Measurements from ENCODE around the gene TIAM1.

TIAM1 gene

DNA sequence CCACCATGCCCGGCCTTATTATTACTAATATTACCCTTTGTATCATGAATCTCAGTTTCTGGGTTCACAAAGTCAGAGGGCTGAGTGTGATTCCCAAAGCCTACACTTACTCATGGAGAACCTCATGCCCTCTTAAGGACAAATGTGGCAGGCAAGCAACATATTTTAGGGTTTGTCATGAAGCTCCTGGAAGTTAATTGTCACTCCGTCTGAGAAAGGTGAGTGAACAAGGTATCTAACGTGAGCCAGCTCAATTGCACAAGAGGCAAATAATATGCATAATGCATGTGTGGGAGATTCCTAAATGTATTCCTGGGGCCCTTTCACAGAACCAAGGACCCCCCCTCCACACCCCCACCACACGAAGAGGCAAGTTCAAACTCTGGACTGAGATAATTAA lies 10.1 kb upstream of the TIAM1 start:
- H3K4me3 ChIP-seq (ENCODE audit: low read depth in 1 of 2, low read length in 2 of 2), result no peak overlapping the region
- H3K27me3 ChIP-seq (ENCODE audit: control insufficient read depth in 1 of 2, insufficient read depth in 2 of 2, low read length in 2 of 2), result no peaks in the 10 kb centered on the region
- no peaks in the 10 kb centered on the region for H3K4me1 ChIP-seq (ENCODE audit: control insufficient read depth in 1 of 2, insufficient read depth in 2 of 2, low read length in 2 of 2)
- H3K36me3 ChIP-seq (ENCODE audit: control insufficient read depth in 1 of 2, insufficient read depth in 2 of 2, low read length in 2 of 2), result no peaks in the 10 kb centered on the region
- no peak overlapping the region for H3K9ac ChIP-seq (ENCODE audit: low read depth in 1 of 2, low read length in 2 of 2)
- no peaks in the 10 kb centered on the region for H3K9me3 ChIP-seq (ENCODE audit: control insufficient read depth in 1 of 2, low read length in 2 of 2)
- H3K27ac ChIP-seq (ENCODE audit: low read depth, low read length), result no peak overlapping the region

DNA sequence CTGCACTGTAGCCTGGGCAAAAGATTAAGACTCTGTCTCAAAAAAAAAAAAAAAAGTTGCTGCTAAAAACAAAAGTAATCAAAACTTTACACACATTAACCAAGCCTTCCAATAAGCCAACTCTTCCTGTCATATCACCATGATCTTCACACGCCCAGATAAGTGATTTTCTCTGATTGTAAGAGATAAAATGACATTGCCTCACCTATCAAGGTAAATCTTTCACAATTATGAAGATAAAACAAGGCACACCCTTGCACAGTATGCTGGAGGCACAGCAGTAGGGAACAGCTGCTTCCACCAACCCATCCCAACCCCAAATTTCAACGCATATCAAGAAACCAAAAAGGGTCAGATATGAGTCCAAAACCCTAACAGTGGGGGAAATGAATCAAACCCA lies 8.8 kb upstream of the TIAM1 start:
- no peaks in the 10 kb centered on the region for H3K36me3 ChIP-seq (ENCODE audit: control insufficient read depth in 1 of 2, insufficient read depth in 2 of 2, low read length in 2 of 2)
- no peaks in the 10 kb centered on the region for H3K4me1 ChIP-seq (ENCODE audit: control insufficient read depth in 1 of 2, insufficient read depth in 2 of 2, low read length in 2 of 2)
- no peaks in the 10 kb centered on the region for H3K27me3 ChIP-seq (ENCODE audit: control insufficient read depth in 1 of 2, insufficient read depth in 2 of 2, low read length in 2 of 2)
- H3K4me3 ChIP-seq (ENCODE audit: low read depth in 1 of 2, low read length in 2 of 2), result no peak overlapping the region
- no peak overlapping the region for H3K9ac ChIP-seq (ENCODE audit: low read depth in 1 of 2, low read length in 2 of 2)
- H3K27ac ChIP-seq (ENCODE audit: low read depth, low read length), result no peak overlapping the region
- H3K9me3 ChIP-seq (ENCODE audit: control insufficient read depth in 1 of 2, low read length in 2 of 2), result no peaks in the 10 kb centered on the region

DNA sequence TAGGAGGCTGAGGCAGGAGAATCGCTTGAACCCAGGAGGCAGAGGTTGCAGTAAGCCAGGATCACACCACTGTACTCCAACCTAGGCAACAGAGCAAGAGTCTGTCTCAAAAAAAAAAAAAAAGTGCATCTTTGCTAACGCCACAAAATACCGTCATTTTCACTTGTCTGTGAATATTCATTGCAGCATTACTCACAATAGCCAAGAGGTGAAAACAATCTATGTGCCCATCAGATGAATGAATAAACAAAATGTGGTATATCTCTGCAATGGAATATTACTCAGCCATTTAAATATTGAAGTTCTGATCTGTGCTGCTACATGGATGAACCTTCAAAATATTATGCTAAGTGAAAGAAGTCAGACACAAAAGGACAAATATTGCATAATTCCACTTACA lies 7.9 kb upstream of the TIAM1 start:
- no peaks in the 10 kb centered on the region for H3K4me1 ChIP-seq (ENCODE audit: control insufficient read depth in 1 of 2, insufficient read depth in 2 of 2, low read length in 2 of 2)

DNA sequence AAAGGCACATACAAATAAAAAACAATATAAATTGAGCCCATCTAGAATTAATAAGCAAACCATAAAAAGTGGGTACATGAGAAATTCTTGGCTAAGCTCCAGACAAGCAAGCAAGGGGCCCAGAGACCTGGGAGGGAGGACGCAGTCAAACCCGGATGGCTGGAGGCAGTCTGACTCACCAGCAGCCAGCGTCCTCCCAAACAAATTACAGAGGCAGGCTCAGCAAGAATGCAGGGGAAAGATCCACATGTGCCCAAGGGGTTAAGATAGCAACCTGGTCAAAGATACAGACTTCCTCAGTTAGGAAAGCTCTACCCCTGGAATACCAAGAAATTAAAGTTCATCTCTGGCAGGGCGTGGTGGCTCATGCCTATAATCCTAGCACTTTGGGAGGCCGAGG lies 7.4 kb upstream of the TIAM1 start:
- Histone ChIP-seq H3K27ac (ENCODE audit: low read depth, low read length) (no peak overlapping the region), H3K4me1 (ENCODE audit: control insufficient read depth in 1 of 2, insufficient read depth in 2 of 2, low read length in 2 of 2) (no peaks in the 10 kb centered on the region), H3K9ac (ENCODE audit: low read depth in 1 of 2, low read length in 2 of 2) (no peak overlapping the region), H3K27me3 (ENCODE audit: control insufficient read depth in 1 of 2, insufficient read depth in 2 of 2, low read length in 2 of 2) (no peaks in the 10 kb centered on the region), H3K4me3 (ENCODE audit: low read depth in 1 of 2, low read length in 2 of 2) (no peak overlapping the region), H3K9me3 (ENCODE audit: control insufficient read depth in 1 of 2, low read length in 2 of 2) (no peaks in the 10 kb centered on the region), H3K36me3 (ENCODE audit: control insufficient read depth in 1 of 2, insufficient read depth in 2 of 2, low read length in 2 of 2) (no peaks in the 10 kb centered on the region)

More for the DNA sequence above, 7.9 kb upstream of the TIAM1 start:
- no peaks in the 10 kb centered on the region for H3K36me3 ChIP-seq (ENCODE audit: control insufficient read depth in 1 of 2, insufficient read depth in 2 of 2, low read length in 2 of 2)
- no peak overlapping the region for H3K4me3 ChIP-seq (ENCODE audit: low read depth in 1 of 2, low read length in 2 of 2)
- no peaks in the 10 kb centered on the region for H3K27me3 ChIP-seq (ENCODE audit: control insufficient read depth in 1 of 2, insufficient read depth in 2 of 2, low read length in 2 of 2)
- H3K9me3 ChIP-seq (ENCODE audit: control insufficient read depth in 1 of 2, low read length in 2 of 2), result no peaks in the 10 kb centered on the region
- H3K27ac ChIP-seq (ENCODE audit: low read depth, low read length), result no peak overlapping the region
- H3K9ac ChIP-seq (ENCODE audit: low read depth in 1 of 2, low read length in 2 of 2), result no peak overlapping the region

DNA sequence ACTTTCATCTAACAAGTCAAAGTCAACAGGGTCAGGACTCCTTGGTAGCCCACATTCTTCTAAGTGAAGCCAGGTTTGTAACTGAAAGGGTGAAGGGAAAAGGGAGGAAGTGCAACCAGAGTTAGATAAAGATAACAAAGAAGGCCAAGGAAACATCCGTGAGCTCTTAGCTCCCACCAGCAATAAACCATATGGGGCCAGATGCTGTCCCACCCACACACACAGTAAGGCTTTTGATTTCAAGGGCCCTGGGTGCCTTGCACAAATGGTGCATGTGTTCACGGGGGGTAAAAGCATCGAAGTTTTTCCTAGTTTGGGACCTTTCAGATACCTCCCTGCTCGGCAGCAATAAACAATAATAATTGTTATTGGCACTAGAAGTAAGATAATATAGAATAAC lies 5.1 kb upstream of the TIAM1 start:
- no peak overlapping the region for H3K9ac ChIP-seq (ENCODE audit: low read depth in 1 of 2, low read length in 2 of 2)
- H3K36me3 ChIP-seq (ENCODE audit: control insufficient read depth in 1 of 2, insufficient read depth in 2 of 2, low read length in 2 of 2), result no peaks in the 10 kb centered on the region
- no peak overlapping the region for H3K4me3 ChIP-seq (ENCODE audit: low read depth in 1 of 2, low read length in 2 of 2)
- H3K27me3 ChIP-seq (ENCODE audit: control insufficient read depth in 1 of 2, insufficient read depth in 2 of 2, low read length in 2 of 2), result peaks cover under 1 to 7% of the 10 kb centered on the region in 2 donors
- no peaks in the 10 kb centered on the region for H3K9me3 ChIP-seq (ENCODE audit: control insufficient read depth in 1 of 2, low read length in 2 of 2)
- H3K4me1 ChIP-seq (ENCODE audit: control insufficient read depth in 1 of 2, insufficient read depth in 2 of 2, low read length in 2 of 2), result no peaks in the 10 kb centered on the region
- no peak overlapping the region for H3K27ac ChIP-seq (ENCODE audit: low read depth, low read length)

DNA sequence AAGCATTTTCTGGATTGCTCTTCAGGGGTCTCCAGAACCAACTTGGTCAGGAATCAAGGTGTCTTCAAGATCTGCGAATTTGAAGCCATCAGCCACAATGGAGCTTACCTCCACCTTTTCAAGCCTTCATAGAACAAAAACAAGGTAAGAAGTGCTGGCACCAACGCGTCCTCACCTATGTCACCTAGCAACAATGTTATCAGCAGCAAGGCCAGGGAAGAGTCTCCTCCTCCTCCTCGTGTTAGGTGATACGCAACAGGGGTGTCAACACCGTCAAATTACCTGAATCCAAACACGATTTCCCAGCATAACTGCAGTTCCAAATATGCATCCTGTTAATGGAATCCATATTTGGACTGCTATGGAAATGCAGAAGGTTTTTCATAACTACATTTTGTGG lies 4.1 kb upstream of the TIAM1 start:
- Histone ChIP-seq H3K4me3 (ENCODE audit: low read depth in 1 of 2, low read length in 2 of 2) (no peak overlapping the region), H3K27ac (ENCODE audit: low read depth, low read length) (no peak overlapping the region), H3K9ac (ENCODE audit: low read depth in 1 of 2, low read length in 2 of 2) (no peak overlapping the region), H3K36me3 (ENCODE audit: control insufficient read depth in 1 of 2, insufficient read depth in 2 of 2, low read length in 2 of 2) (no peaks in the 10 kb centered on the region), H3K4me1 (ENCODE audit: control insufficient read depth in 1 of 2, insufficient read depth in 2 of 2, low read length in 2 of 2) (no peaks in the 10 kb centered on the region), H3K9me3 (ENCODE audit: control insufficient read depth in 1 of 2, low read length in 2 of 2) (no peaks in the 10 kb centered on the region), H3K27me3 (ENCODE audit: control insufficient read depth in 1 of 2, insufficient read depth in 2 of 2, low read length in 2 of 2) (peaks cover 8 to 13% of the 10 kb centered on the region in 2 donors)

DNA sequence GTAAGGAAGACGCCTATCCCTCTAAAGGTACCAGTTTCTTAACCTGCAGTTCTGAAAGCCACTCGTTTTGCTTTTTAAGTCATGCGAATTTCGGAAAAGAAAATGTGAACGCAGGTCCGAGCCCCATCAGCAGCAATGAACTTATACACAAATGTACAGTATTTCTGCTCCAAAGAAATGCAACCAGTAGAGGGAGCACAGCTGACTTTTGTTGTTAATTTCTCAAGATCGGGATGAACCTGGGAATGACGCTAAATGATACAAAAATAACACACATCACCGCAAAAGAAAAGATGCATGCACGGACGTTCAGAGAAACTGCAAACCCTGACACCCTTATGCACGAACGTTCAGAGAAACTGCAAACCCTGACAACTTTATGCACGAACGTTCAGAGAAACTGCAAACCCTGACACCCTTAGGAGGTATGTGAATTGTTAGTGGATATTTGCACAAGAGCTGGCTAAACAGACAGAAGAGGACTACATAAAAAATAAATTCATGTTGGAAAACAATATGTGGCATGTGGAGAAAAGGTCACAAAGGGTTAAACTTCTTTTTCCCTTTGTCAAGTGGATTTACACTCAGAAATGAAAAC lies 3.5 kb upstream of the TIAM1 start:
- H3K9ac ChIP-seq (ENCODE audit: low read depth in 1 of 2, low read length in 2 of 2), result no peak overlapping the region
- H3K9me3 ChIP-seq (ENCODE audit: control insufficient read depth in 1 of 2, low read length in 2 of 2), result no peaks in the 10 kb centered on the region
- H3K27me3 ChIP-seq (ENCODE audit: control insufficient read depth in 1 of 2, insufficient read depth in 2 of 2, low read length in 2 of 2), result peaks cover 8 to 19% of the 10 kb centered on the region in 2 donors
- H3K4me3 ChIP-seq (ENCODE audit: low read depth in 1 of 2, low read length in 2 of 2), result no peak overlapping the region
- H3K27ac ChIP-seq (ENCODE audit: low read depth, low read length), result no peak overlapping the region
- no peaks in the 10 kb centered on the region for H3K36me3 ChIP-seq (ENCODE audit: control insufficient read depth in 1 of 2, insufficient read depth in 2 of 2, low read length in 2 of 2)
- no peaks in the 10 kb centered on the region for H3K4me1 ChIP-seq (ENCODE audit: control insufficient read depth in 1 of 2, insufficient read depth in 2 of 2, low read length in 2 of 2)

DNA sequence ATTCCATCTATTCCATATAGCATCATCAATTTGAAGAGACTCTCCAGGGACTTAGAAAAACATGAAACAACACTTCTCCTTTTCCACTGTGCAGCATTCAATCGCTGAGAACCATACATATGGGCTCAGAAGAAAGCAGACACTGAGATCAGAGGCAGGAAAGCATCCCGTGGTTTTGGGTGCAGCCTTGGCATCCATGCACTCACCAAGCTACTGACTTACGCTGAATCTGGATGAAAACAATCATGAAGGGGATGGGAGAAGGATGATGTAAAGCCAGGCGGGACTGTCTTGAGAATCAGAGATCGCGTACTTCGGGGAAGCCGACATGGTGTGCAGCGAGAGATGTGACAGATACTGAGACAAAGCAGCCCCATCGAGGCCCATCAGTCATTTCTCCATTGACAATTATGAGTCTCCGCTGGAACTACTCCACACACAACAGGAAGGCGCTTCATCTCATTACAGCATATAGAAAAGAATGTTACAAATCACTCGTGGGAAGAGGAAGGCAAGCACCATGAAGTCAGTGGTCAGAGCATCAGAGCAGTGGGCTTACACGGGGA lies 2.3 kb upstream of the TIAM1 start:
- Histone ChIP-seq H3K27ac (ENCODE audit: low read depth, low read length) (no peak overlapping the region), H3K27me3 (ENCODE audit: control insufficient read depth in 1 of 2, insufficient read depth in 2 of 2, low read length in 2 of 2) (peaks cover 8 to 24% of the 10 kb centered on the region in 2 donors), H3K9ac (ENCODE audit: low read depth in 1 of 2, low read length in 2 of 2) (no peak overlapping the region), H3K9me3 (ENCODE audit: control insufficient read depth in 1 of 2, low read length in 2 of 2) (no peaks in the 10 kb centered on the region), H3K4me3 (ENCODE audit: low read depth in 1 of 2, low read length in 2 of 2) (no peak overlapping the region), H3K4me1 (ENCODE audit: control insufficient read depth in 1 of 2, insufficient read depth in 2 of 2, low read length in 2 of 2) (no peaks in the 10 kb centered on the region), H3K36me3 (ENCODE audit: control insufficient read depth in 1 of 2, insufficient read depth in 2 of 2, low read length in 2 of 2) (no peaks in the 10 kb centered on the region)

DNA sequence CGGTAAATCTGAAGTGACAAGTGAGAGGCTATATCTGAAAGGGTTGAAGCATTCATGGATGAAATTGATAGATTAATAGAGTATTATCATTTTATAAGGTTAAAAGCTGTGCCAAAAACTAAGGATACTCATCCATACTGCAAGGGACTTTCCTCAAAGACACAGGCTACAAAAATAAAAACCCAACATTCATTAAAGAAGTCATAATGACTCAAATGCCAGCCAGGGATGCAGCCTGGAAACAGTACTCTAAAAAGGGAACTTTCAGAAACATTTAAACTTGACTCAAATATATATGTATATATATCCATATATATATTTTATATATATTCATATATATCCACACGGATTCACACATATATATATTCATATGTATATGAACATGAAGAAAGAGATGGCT lies 1.1 kb upstream of the TIAM1 start:
- no peak overlapping the region for H3K4me3 ChIP-seq (ENCODE audit: low read depth in 1 of 2, low read length in 2 of 2)
- peaks cover 8 to 24% of the 10 kb centered on the region in 2 donors for H3K27me3 ChIP-seq (ENCODE audit: control insufficient read depth in 1 of 2, insufficient read depth in 2 of 2, low read length in 2 of 2)
- no peaks in the 10 kb centered on the region for H3K4me1 ChIP-seq (ENCODE audit: control insufficient read depth in 1 of 2, insufficient read depth in 2 of 2, low read length in 2 of 2)
- no peak overlapping the region for H3K27ac ChIP-seq (ENCODE audit: low read depth, low read length)
- H3K36me3 ChIP-seq (ENCODE audit: control insufficient read depth in 1 of 2, insufficient read depth in 2 of 2, low read length in 2 of 2), result no peaks in the 10 kb centered on the region
- no peaks in the 10 kb centered on the region for H3K9me3 ChIP-seq (ENCODE audit: control insufficient read depth in 1 of 2, low read length in 2 of 2)
- H3K9ac ChIP-seq (ENCODE audit: low read depth in 1 of 2, low read length in 2 of 2), result no peak overlapping the region

DNA sequence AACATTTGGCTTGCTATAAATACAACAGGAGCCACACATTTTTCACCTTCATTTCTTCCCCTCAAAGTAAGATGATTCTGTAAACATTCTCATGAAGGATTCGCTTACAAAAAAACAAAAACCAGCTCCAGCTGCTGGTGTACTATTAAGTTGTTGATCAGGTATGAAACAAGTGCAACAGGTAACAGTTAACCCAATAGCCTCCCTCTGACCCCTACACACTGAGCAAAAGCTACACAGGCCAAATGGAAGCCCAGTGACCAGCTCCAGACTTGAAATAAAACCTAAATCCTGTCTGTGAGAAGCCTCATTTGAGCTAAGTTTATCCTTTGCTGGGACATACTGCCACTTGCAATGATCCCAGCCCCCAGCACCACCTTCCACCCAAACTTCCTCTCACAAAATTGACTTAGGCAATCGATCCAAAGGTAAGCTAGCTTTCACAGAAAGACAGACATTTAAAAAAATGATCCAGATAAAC lies 991 bp downstream of the TIAM1 start:
- Histone ChIP-seq H3K27ac (ENCODE audit: low read depth, low read length) (no peak overlapping the region), H3K36me3 (ENCODE audit: control insufficient read depth in 1 of 2, insufficient read depth in 2 of 2, low read length in 2 of 2) (no peaks in the 10 kb centered on the region), H3K4me1 (ENCODE audit: control insufficient read depth in 1 of 2, insufficient read depth in 2 of 2, low read length in 2 of 2) (no peaks in the 10 kb centered on the region), H3K9me3 (ENCODE audit: control insufficient read depth in 1 of 2, low read length in 2 of 2) (no peaks in the 10 kb centered on the region), H3K9ac (ENCODE audit: low read depth in 1 of 2, low read length in 2 of 2) (no peak overlapping the region), H3K27me3 (ENCODE audit: control insufficient read depth in 1 of 2, insufficient read depth in 2 of 2, low read length in 2 of 2) (peaks cover 8 to 24% of the 10 kb centered on the region in 2 donors), H3K4me3 (ENCODE audit: low read depth in 1 of 2, low read length in 2 of 2) (peak overlapping the region in 1 of 2 donors; percentile 15)

All from duodenal mucosa (tissue), 2 donors.